HEK293 (cell line): ENCODE data around the gene CMTM5.

ENCODE experiments used
- HOXA7 ChIP-seq: sonication (generic); formaldehyde crosslinking; IDR thresholded peaks from 2 replicates; pipeline ENCODE4 v1.8.1; 2022; ENCODE audit warnings: missing genetic modification reagents, borderline replicate concordance
- ZBTB7A ChIP-seq: fragments of 450-650 bp; formaldehyde crosslinking; IDR thresholded peaks from 2 replicates; pipeline ENCODE4 v1.5.1; 2016; ENCODE audit warnings: low read depth, missing biosample characterization, missing genetic modification characterization
- ZNF24 ChIP-seq: fragments of 450-650 bp; formaldehyde crosslinking; IDR thresholded peaks from 2 replicates; pipeline ENCODE4 v1.5.1; 2016; ENCODE audit warnings: missing biosample characterization, missing genetic modification characterization
- TF ChIP-seq, protein P1 (sequence below): fragments of 450-650 bp; formaldehyde crosslinking; IDR thresholded peaks from 2 replicates; pipeline ENCODE4 v1.5.1; 2016; ENCODE audit warnings: missing biosample characterization, missing genetic modification characterization

DNA sequence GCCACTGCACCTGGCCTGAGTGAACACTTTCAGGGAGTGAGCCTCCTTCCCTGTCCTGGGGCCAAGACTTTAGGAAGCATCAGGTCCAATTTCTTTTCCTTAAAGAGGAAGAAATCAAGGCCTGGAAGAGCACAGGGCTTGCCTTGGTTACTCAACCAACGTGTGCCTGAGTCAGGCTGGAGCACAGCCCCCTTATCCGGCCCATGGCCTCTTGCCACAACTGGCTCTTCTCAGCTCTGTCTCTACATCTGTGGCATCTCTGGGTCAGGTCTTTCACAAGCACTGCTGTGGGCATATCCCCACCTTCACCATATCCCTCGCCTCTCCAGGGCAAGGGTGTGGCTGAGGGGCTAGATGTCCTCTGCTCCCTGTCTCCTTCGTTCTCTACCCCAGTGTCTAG lies 24.4 kb downstream of the CMTM5 start:
- TF ChIP-seq ZNF24 (tag by site-specific recombination) (no peak), HOXA7 (CRISPR knock-in tag) (no peak), ZBTB7A (tag by site-specific recombination) (no peak)
- TF ChIP-seq, protein P1, sequence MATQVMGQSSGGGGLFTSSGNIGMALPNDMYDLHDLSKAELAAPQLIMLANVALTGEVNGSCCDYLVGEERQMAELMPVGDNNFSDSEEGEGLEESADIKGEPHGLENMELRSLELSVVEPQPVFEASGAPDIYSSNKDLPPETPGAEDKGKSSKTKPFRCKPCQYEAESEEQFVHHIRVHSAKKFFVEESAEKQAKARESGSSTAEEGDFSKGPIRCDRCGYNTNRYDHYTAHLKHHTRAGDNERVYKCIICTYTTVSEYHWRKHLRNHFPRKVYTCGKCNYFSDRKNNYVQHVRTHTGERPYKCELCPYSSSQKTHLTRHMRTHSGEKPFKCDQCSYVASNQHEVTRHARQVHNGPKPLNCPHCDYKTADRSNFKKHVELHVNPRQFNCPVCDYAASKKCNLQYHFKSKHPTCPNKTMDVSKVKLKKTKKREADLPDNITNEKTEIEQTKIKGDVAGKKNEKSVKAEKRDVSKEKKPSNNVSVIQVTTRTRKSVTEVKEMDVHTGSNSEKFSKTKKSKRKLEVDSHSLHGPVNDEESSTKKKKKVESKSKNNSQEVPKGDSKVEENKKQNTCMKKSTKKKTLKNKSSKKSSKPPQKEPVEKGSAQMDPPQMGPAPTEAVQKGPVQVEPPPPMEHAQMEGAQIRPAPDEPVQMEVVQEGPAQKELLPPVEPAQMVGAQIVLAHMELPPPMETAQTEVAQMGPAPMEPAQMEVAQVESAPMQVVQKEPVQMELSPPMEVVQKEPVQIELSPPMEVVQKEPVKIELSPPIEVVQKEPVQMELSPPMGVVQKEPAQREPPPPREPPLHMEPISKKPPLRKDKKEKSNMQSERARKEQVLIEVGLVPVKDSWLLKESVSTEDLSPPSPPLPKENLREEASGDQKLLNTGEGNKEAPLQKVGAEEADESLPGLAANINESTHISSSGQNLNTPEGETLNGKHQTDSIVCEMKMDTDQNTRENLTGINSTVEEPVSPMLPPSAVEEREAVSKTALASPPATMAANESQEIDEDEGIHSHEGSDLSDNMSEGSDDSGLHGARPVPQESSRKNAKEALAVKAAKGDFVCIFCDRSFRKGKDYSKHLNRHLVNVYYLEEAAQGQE, result no peak
